Measurements from ENCODE around the gene SLC8A1. TPM values are rescaled to one million over a fixed set of nuclear protein-coding genes. Genes with fewer than 3 reads are reported as not detected.

SLC8A1 gene
- total RNA-seq, 1 donor from 2014 or later: 9.6 TPM

DNA sequence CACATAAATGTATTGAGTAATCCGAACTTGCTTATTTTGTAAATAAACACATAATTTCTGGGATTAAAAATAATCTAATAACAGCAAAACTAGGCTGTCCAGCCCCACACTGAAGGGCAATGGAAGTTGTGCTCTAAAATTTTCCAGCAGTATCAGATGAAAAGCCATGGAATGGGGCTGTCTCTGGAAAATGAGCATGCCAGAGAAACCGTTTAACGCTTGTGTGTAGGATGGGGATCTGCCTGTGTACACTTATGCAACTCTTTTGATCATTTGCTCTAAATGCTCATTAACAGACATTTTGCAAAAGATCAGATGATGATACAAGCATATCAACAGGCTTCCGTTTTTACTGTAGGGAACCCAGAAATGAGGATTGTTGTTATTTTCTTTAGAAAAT is 177.6 kb downstream of the SLC8A1 start:
- H3K4me3 Mint-ChIP-seq: no peak overlapping the region
- Histone ChIP-seq H3K4me2 (no peak overlapping the region), H2AFZ (replicated peaks) (no peak overlapping the region), H3K27me3 (no peaks in the 10 kb centered on the region), H3K4me3 (no peak overlapping the region), H4K20me1 (ENCODE audit: low read depth) (no peaks in the 10 kb centered on the region), H3F3A (ENCODE audit: low read depth) (no peaks in the 10 kb centered on the region), H3K9me3 (ENCODE audit: low read depth) (no peaks in the 10 kb centered on the region), H3K9ac (no peak overlapping the region), H3K36me3 (no peaks in the 10 kb centered on the region), H3K27ac (no peak overlapping the region), H3K4me1 (no peaks in the 10 kb centered on the region), H3K79me2 (ENCODE audit: low read depth) (no peaks in the 10 kb centered on the region)
- TF ChIP-seq EZH2phosphoT487 (IDR thresholded peaks at IDR 0.05): no peak
- no peak for TF ChIP-seq EZH2 (IDR thresholded peaks at IDR 0.05)
- TF ChIP-seq, protein P1, sequence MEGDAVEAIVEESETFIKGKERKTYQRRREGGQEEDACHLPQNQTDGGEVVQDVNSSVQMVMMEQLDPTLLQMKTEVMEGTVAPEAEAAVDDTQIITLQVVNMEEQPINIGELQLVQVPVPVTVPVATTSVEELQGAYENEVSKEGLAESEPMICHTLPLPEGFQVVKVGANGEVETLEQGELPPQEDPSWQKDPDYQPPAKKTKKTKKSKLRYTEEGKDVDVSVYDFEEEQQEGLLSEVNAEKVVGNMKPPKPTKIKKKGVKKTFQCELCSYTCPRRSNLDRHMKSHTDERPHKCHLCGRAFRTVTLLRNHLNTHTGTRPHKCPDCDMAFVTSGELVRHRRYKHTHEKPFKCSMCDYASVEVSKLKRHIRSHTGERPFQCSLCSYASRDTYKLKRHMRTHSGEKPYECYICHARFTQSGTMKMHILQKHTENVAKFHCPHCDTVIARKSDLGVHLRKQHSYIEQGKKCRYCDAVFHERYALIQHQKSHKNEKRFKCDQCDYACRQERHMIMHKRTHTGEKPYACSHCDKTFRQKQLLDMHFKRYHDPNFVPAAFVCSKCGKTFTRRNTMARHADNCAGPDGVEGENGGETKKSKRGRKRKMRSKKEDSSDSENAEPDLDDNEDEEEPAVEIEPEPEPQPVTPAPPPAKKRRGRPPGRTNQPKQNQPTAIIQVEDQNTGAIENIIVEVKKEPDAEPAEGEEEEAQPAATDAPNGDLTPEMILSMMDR (IDR thresholded peaks at IDR 0.05): no peak
- no peaks in the 10 kb centered on the region for H3K36me3 Mint-ChIP-seq
- no peaks in the 10 kb centered on the region for H3K27me3 Mint-ChIP-seq (ENCODE audit: insufficient read depth, low read depth)
- peaks cover 7% of the 10 kb centered on the region for H3K4me1 Mint-ChIP-seq
- H3K27ac Mint-ChIP-seq: no peak overlapping the region
- no peak for DNase-seq (ENCODE audit: low spot score)
- H3K9me3 Mint-ChIP-seq: no peaks in the 10 kb centered on the region

DNA sequence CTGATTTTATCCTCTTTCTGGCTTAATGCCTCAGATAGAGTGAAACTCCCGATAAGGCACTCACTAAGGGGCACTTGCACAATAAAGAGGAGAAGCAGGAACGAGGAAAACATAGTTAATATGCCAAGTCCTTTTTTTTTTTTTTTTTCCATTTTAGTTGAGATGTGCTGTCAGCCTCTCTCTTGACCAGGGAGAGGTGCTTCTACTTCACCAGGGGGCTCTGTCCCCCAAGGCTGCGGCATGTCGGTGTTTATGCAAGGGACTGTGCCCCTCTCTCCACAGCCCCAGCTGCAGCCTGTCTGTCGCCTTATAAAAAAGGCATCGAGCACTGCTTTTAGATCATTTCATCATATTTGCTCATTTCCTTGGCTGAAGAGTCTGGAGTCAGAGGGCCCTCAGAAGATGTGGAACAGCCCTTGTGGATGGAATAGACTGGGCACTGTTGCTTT is 178.1 kb downstream of the SLC8A1 start:
- Mint-ChIP-seq H3K4me3 (no peak overlapping the region), H3K36me3 (no peaks in the 10 kb centered on the region), H3K27ac (no peak overlapping the region), H3K4me1 (peaks cover 7% of the 10 kb centered on the region), H3K9me3 (no peaks in the 10 kb centered on the region), H3K27me3 (ENCODE audit: insufficient read depth, low read depth) (no peaks in the 10 kb centered on the region)
- DNase-seq (ENCODE audit: low spot score): no peak
- Histone ChIP-seq H3K4me1 (no peaks in the 10 kb centered on the region), H3K9ac (no peak overlapping the region), H3K4me2 (no peak overlapping the region), H3K4me3 (no peak overlapping the region), H3F3A (ENCODE audit: low read depth) (no peaks in the 10 kb centered on the region), H3K27me3 (no peaks in the 10 kb centered on the region), H3K79me2 (ENCODE audit: low read depth) (no peaks in the 10 kb centered on the region), H4K20me1 (ENCODE audit: low read depth) (no peaks in the 10 kb centered on the region), H3K27ac (no peak overlapping the region), H3K36me3 (no peaks in the 10 kb centered on the region), H2AFZ (replicated peaks) (no peak overlapping the region), H3K9me3 (ENCODE audit: low read depth) (no peaks in the 10 kb centered on the region)
- TF ChIP-seq EZH2phosphoT487 (IDR thresholded peaks at IDR 0.05): no peak
- TF ChIP-seq EZH2 (IDR thresholded peaks at IDR 0.05): no peak
- TF ChIP-seq, protein P1 (IDR thresholded peaks at IDR 0.05): no peak

DNA sequence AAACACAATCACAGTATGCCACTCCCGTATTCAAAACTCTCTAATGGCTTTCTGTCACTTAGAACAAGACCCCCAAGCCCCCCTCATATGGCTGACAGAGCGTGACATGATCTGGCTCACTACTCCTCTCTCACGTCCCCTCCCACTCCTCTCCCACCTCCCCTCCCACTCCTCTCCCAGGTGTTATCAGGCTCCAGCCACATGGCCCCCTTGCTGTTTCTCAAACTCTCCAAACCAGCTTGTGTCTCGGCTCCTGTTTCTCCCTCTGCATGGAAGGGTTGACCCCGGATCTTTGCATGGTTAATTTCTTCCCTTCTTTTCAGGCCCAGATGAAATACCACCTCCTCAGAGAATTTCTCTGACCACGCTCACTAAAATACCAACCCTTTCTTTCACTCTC is 180.8 kb downstream of the SLC8A1 start:
- Histone ChIP-seq H3K27ac (no peak overlapping the region), H3K9me3 (ENCODE audit: low read depth) (no peaks in the 10 kb centered on the region), H3F3A (ENCODE audit: low read depth) (no peaks in the 10 kb centered on the region), H3K4me1 (no peaks in the 10 kb centered on the region), H3K79me2 (ENCODE audit: low read depth) (no peaks in the 10 kb centered on the region), H3K9ac (no peak overlapping the region), H3K36me3 (no peaks in the 10 kb centered on the region), H4K20me1 (ENCODE audit: low read depth) (no peaks in the 10 kb centered on the region), H2AFZ (replicated peaks) (no peak overlapping the region), H3K4me3 (no peak overlapping the region), H3K27me3 (no peaks in the 10 kb centered on the region), H3K4me2 (no peak overlapping the region)
- H3K9me3 Mint-ChIP-seq: no peaks in the 10 kb centered on the region
- H3K36me3 Mint-ChIP-seq: no peaks in the 10 kb centered on the region
- H3K4me3 Mint-ChIP-seq: no peak overlapping the region
- no peak for DNase-seq (ENCODE audit: low spot score)
- no peaks in the 10 kb centered on the region for H3K27me3 Mint-ChIP-seq (ENCODE audit: insufficient read depth, low read depth)
- H3K27ac Mint-ChIP-seq: no peak overlapping the region
- peaks cover 13% of the 10 kb centered on the region for H3K4me1 Mint-ChIP-seq
- TF ChIP-seq EZH2phosphoT487 (IDR thresholded peaks at IDR 0.05) (no peak), EZH2 (IDR thresholded peaks at IDR 0.05) (no peak)
- TF ChIP-seq, protein P1 (IDR thresholded peaks at IDR 0.05): no peak

All from neural progenitor cell (in vitro differentiated cells).